Omental fat pad (tissue), 4 donors: ENCODE data around the gene MACROD2. TPM values are rescaled to one million over a fixed set of nuclear protein-coding genes. Genes with fewer than 3 reads are reported as not detected.

Experiments used
- ATAC-seq: fragments of 150-250 bp; one replicate; pipeline ENCODE4 v1.9.1; 2016; ENCODE audit warnings: mild to moderate bottlenecking, moderate library complexity; ENCODE audit not compliant: low FRiP score
- DNase-seq: peaks from one replicate; pipeline ENCODE4 v3.0.0-alpha.2; 2019; ENCODE audit warnings: low spot score
- total RNA-seq, 4 donors: library from RNA; depleted of rRNA; stranded (reverse); fragments of >200 nt; gene quantifications; one replicate each; pipeline ENCODE4 v1.1.0, GENCODE V29; 2016
- TF ChIP-seq, protein P1 (sequence below), 3 donors: fragments of 450-650 bp; IDR thresholded peaks; one replicate each; pipeline ENCODE4 v1.5.1; 2016 to 2017; ENCODE audit warnings: antibody characterized with exemption in 3 of 3, mild to moderate bottlenecking in 3 of 3, moderate library complexity in 2 of 3

The MACROD2 gene
- total RNA-seq, 4 donors from 2014 or later, result 6.8 to 54.1 (median 7.4) TPM

DNA sequence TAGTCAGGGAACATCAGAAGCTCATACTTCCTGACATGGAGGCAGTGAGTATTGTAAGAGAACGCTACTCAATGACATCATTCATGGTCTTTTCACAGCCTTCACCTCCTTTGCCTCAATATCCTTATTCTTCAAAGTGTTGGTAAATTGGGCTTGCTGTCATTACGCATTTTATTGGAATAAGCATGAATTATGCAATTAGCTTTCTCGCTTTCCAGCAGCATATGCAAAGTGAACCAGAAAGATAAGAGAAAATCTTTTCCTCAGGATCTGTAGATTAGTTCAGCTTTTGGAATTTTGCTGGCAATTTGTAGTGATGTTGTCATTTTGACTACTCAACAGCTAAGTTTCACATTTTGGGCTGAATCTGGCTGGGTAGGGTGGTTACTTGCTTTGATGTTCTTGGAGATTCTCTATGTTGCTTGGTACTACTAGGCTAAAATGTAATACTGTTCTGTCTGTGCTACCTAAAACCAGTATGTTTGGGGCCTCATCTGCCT lies 1565.8 kb downstream of the MACROD2 start:
- TF ChIP-seq, protein P1, sequence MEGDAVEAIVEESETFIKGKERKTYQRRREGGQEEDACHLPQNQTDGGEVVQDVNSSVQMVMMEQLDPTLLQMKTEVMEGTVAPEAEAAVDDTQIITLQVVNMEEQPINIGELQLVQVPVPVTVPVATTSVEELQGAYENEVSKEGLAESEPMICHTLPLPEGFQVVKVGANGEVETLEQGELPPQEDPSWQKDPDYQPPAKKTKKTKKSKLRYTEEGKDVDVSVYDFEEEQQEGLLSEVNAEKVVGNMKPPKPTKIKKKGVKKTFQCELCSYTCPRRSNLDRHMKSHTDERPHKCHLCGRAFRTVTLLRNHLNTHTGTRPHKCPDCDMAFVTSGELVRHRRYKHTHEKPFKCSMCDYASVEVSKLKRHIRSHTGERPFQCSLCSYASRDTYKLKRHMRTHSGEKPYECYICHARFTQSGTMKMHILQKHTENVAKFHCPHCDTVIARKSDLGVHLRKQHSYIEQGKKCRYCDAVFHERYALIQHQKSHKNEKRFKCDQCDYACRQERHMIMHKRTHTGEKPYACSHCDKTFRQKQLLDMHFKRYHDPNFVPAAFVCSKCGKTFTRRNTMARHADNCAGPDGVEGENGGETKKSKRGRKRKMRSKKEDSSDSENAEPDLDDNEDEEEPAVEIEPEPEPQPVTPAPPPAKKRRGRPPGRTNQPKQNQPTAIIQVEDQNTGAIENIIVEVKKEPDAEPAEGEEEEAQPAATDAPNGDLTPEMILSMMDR (IDR thresholded peaks at IDR 0.05), result no peak
- ATAC-seq, result peak; percentile 51
- DNase-seq, result no peak

- TF ChIP-seq, protein P1 (IDR thresholded peaks at IDR 0.05), result no peak
- DNase-seq, result no peak
- ATAC-seq, result no peak
These were observed 1566.5 kb downstream of the MACROD2 start for GRCh38 chr20:15561707-15562404.

DNA sequence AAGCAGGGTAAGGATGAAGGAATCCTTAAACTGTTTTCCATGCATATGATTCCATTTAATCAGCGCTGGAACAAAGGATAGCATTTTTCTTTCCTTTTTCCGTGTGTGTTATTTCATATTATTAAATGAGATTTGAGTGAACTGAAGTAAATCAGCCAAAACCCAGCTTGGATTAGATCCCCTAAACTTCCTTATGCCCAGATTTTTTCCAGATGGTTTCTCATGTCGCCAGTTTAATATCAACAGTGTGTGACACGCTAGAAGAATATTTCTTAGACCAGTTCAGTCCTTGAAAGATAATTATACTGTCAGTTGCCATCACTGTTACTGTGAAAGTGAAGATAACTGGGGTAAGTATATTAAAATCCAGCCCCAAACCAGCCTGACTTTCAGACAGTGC lies 1568.5 kb downstream of the MACROD2 start:
- ATAC-seq (no peak), DNase-seq (no peak)
- TF ChIP-seq, protein P1 (IDR thresholded peaks at IDR 0.05), result no peak

- TF ChIP-seq, protein P1 (IDR thresholded peaks at IDR 0.05), result no peak
- ATAC-seq (no peak), DNase-seq (no peak)
These were observed 1569.7 kb downstream of the MACROD2 start for GRCh38 chr20:15564981-15565380.

GRCh38 chr20:15565786-15566185 lies 1570.5 kb downstream of the MACROD2 start:
- ATAC-seq (no peak), DNase-seq (no peak)
- TF ChIP-seq, protein P1 (IDR thresholded peaks at IDR 0.05), result no peak

DNA sequence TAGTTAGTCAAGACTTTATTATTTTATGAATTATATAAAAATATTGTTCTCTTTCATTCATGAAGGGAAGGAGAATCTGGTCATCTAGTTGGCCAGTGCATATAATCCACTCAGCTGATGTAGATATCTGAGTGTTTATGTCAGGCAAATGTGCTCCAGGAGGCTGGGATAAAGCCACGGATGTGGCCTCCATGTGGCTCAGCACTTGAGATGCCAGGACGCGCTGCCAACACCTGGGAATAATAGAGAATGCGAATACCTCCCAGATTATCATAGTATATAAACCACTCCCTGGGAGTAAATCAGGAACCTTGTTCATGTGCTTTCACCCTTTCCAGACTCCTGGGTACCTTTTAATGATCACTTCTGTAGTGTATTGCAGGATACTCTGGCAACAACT lies 1571.9 kb downstream of the MACROD2 start:
- ATAC-seq, result no peak
- TF ChIP-seq, protein P1 (IDR thresholded peaks at IDR 0.05), result no peak
- DNase-seq, result no peak

GRCh38 chr20:15570156-15570555 lies 1574.8 kb downstream of the MACROD2 start:
- TF ChIP-seq, protein P1 (IDR thresholded peaks at IDR 0.05), result no peak
- DNase-seq (no peak), ATAC-seq (no peak)
